Amniotic epithelial cell (primary cell): Measurements from ENCODE around the gene MRPS35.

ENCODE experiments used
- DNase-seq: peaks from one replicate; pipeline ENCODE4 v3.0.0-alpha.2; 2010; ENCODE audit warnings: low read depth

The MRPS35 gene

GRCh38 chr12:27772328-27773049 is 61.9 kb downstream of the MRPS35 start:
- no peak for DNase-seq

- no peak for DNase-seq
Measured at GRCh38 chr12:27777141-27777540, 66.5 kb downstream of the MRPS35 start.

- peak; percentile 31 for DNase-seq
Measured at GRCh38 chr12:27778206-27778605, 67.6 kb downstream of the MRPS35 start.

DNA sequence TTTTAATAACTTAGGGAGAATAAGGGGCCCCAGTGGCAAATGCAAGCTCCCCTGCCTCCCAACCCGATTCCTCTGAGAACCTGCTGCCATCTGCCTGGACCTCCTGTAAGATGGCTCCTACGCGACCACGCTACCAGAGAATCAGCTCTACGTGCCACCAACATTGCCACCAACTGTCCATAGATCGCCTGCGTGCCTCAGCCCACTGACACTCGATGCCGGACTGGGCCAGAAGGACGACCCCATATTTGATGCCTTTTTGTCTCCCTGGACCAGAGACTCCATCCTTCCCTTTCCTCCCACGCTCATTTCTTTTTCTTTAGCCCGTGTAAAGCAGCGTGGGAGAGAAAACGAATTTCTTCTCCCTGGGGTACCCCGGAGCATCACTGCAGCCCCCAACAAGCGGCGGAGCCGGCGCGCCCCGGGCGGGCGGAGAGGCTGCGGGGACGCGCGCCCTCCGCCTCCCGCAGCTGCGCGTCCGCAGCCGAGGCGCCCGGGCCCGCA is 68.8 kb downstream of the MRPS35 start:
- DNase-seq: no peak

DNA sequence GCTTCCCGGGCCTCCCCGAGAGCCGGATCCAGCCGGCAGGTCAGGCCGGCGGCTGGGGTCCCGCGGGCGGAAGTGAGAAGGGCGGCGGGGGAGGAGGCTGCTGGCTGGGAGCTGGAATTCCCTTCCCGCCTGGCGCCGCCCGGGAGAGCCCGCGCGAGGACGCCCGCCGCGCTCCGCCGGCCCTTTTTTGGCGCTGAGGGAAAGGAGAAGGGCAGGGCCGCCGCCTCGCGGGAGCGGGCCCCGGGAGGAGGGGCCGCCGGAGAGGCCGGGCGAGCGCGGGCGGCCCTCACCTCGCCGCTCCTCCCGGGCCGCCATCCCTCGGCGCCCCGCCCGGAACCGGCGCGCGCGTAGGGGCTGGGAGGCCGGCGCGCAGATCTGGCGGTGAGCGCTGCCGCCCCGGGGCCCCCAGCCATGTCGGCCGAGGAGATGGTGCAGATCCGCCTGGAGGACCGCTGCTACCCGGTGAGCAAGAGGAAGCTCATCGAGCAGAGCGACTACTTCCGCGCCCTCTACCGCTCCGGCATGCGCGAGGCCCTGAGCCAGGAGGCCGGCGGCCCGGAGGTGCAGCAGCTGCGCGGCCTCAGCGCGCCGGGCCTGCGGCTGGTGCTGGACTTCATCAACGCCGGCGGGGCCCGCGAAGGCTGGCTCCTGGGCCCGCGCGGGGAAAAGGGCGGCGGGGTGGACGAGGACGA is 69.4 kb downstream of the MRPS35 start, which contains the start of the genes KLHL42 and MANSC4:
KLHL42 (plus strand) TSS at position 314 of the 692 bp plus-strand sequence; CDS start at position 412, 98 bp downstream.
MANSC4 (minus strand) TSS at position 317 of the 692 bp plus-strand sequence. CDS start 8,960 bp downstream, outside the sequence.
- DNase-seq: peak; percentile 74

GRCh38 chr12:27780612-27781408 is 70.2 kb downstream of the MRPS35 start:
- DNase-seq: peak; percentile 56

DNA sequence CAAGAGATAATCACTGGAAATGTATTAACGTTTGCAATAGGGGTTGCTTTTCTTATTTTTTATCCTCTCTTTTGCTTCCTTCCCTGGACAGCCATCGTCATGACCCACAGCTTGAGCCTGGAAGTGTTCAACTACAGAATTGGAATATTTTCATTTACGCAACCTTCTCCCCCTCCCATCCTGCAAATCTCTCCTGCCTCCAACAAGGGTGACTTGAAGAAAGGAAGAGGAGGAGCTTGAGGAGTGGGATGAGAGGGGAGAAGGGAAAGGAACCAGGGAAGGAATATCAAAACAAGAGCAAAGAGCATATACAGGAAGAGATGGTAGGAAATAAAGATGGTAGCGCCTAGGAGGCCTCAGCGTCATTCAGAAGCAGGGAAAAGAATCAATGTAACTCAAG is 71.0 kb downstream of the MRPS35 start:
- DNase-seq: peak; percentile 47

- no peak for DNase-seq
Measured at GRCh38 chr12:27782481-27782880, 71.8 kb downstream of the MRPS35 start.

- peak; percentile 55 for DNase-seq
Measured at GRCh38 chr12:27785882-27786570, 75.4 kb downstream of the MRPS35 start.

- no peak for DNase-seq
Measured at GRCh38 chr12:27787559-27787958, 76.9 kb downstream of the MRPS35 start.

GRCh38 chr12:27790179-27790578 is 79.5 kb downstream of the MRPS35 start:
- DNase-seq: peak; percentile 25

DNA sequence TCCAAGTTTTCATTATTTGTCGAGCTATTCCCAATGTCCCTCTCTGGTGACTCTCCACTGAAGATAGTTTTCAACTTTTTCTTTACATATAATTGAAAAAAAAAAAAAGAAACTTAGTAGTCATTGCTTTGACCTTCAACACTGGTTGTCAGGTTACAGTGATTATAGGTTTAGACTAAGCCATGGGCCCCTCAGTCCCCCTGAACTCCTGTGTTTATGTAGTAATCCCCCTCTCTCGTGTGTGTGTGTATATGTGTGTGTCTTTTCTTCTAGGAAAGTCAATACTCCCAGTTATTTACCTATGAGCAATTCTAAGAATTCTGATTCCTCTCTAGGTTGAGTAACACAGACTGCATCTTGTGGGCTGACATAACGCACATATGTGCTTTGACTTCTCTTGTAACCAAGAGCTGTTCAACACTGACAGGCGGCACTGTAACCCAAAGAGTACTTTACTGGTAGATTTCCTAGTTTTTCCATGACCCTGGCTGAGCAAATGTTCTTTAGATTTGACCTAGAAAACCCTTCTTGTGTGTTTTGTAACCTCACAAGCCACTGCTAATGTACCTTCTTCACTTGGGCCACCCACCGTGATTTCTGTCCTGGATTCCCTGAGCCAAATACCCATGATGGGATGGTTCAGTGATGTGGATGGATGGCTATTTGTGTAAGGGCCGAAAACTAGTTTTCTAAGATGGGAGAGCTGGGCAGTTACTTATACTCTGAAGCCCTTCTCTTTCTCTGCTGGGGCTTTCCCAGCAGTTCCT is 84.4 kb downstream of the MRPS35 start:
- peak; percentile 62 for DNase-seq

- no peak for DNase-seq
Measured at GRCh38 chr12:27796128-27796527, 85.5 kb downstream of the MRPS35 start.

GRCh38 chr12:27797301-27798025 is 86.8 kb downstream of the MRPS35 start:
- no peak for DNase-seq

GRCh38 chr12:27800819-27801218 is 90.2 kb downstream of the MRPS35 start:
- DNase-seq: no peak

- no peak for DNase-seq
Measured at GRCh38 chr12:27801630-27802029, 91.0 kb downstream of the MRPS35 start.

GRCh38 chr12:27802511-27802910 is 91.9 kb downstream of the MRPS35 start:
- no peak for DNase-seq

- no peak for DNase-seq
Measured at GRCh38 chr12:27802936-27803335, 92.3 kb downstream of the MRPS35 start.

DNA sequence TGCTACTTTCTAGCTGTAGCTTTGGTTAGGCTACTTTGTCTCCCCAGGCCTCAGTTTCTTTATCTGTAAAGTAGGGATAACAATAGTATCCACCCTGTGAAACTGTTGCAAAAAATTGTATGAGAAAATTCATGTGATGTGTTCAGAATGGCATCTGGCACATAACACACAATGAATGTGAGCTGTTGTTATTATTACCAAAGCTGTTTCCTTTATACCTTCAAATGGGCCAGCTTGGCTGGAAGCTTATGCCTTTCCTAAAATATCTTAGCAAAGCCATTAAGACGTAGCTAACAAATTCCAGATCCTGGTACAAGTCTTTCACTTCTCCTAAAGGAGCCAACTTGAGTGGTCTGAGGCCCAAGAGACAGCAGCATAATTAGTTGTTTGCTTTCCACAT is 94.6 kb downstream of the MRPS35 start:
- DNase-seq: no peak
